C4-2B (cell line): Measurements from ENCODE around the gene DENND2A.
A peak's percentile ranks its signal among the peaks of the same experiment; 100 is the strongest.
"Not testable (repeated sequence)": the region's sequence is repeated elsewhere in the genome, so short reads cannot be mapped to it uniquely, and the experiment has no call there.

Experiments
- H3K27ac ChIP-seq: fragments of 450-650 bp; 2 replicates; pipeline ENCODE4 v1.5.1; 2017
- ZFX ChIP-seq: fragments of 450-650 bp; IDR thresholded peaks from 2 replicates; pipeline ENCODE4 v1.6.1; 2017
- TF ChIP-seq, protein P1 (sequence below): fragments of 450-650 bp; conservative IDR thresholded peaks from 2 replicates; pipeline ENCODE4 v1.5.1; 2017; ENCODE audit warnings: mild to moderate bottlenecking

The DENND2A gene

DNA sequence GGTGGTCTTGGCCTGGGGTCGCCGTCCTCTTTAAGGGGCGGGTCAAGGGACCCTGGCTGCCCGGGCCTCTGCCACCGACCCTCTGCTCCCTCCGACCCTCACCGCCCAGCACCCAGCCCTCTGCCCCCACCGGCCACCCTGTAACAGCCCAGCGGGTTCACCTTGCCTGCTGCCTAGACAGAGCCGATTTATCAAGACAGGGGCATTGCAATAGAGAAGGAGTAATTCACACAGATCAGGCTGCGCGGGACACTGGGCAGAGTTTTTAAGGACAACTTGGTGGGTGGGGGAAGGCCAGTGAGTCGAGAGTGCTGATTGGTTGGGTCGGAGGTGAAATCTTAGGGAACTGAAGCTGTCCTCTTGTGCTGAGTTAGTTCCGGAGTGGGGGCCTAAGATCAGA, 31.4 kb upstream of the DENND2A start:
- TF ChIP-seq, protein P1, sequence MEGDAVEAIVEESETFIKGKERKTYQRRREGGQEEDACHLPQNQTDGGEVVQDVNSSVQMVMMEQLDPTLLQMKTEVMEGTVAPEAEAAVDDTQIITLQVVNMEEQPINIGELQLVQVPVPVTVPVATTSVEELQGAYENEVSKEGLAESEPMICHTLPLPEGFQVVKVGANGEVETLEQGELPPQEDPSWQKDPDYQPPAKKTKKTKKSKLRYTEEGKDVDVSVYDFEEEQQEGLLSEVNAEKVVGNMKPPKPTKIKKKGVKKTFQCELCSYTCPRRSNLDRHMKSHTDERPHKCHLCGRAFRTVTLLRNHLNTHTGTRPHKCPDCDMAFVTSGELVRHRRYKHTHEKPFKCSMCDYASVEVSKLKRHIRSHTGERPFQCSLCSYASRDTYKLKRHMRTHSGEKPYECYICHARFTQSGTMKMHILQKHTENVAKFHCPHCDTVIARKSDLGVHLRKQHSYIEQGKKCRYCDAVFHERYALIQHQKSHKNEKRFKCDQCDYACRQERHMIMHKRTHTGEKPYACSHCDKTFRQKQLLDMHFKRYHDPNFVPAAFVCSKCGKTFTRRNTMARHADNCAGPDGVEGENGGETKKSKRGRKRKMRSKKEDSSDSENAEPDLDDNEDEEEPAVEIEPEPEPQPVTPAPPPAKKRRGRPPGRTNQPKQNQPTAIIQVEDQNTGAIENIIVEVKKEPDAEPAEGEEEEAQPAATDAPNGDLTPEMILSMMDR = no peak
- TF ChIP-seq ZFX = no peak

DNA sequence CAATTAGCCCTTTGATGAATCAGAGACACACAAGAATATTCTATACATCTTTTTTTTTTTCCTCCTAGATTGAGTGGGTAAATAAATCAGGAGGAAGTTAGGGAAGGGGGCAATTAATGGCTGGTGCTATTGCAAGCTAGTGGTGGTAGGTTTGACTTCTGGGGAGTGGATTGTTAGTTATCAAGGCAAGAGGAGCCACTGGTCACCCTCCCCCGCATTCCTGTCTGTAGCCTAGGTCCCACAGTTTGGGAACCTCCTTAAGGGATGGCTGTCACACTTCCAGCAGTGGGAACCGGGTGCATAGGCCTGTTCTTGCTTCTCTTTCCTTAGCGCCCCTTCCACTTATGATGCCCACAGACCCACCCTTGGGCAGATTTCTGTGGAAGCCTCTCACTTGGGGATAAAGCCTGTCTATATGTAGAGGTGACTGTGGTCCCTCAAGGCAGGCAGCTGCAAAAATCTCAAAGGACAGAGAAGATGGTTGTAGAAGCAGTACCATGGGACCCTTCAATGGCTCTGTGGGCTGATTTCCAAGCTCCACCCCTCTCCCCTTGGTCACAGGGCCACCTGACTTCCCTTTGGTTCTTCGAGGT, 29.8 kb upstream of the DENND2A start:
- no peak for TF ChIP-seq ZFX
- TF ChIP-seq, protein P1 = no peak
- H3K27ac ChIP-seq = no peak overlapping the region

More for the DNA sequence above, 31.4 kb upstream of the DENND2A start:
- no peak overlapping the region for H3K27ac ChIP-seq

DNA sequence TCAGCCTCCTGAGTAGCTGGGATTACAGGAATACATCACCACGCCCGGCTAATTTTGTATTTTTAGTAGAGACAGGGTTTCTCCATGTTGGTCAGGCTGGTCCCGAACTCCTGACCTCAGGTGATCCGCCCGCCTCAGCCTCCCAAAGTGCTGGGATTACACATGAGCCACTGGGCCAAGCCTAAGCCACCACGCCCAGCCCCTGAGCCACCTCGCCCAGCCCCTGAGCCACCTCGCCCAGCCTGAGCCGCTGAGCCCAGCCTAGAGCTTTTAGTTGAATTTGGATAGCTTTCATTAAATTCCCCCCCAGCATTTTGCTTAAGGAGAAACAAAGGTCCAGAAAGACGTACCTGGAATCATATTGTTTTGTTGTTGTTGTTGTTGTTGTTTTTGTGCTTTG, 29.2 kb upstream of the DENND2A start:
- not testable (repeated sequence) for H3K27ac ChIP-seq

DNA sequence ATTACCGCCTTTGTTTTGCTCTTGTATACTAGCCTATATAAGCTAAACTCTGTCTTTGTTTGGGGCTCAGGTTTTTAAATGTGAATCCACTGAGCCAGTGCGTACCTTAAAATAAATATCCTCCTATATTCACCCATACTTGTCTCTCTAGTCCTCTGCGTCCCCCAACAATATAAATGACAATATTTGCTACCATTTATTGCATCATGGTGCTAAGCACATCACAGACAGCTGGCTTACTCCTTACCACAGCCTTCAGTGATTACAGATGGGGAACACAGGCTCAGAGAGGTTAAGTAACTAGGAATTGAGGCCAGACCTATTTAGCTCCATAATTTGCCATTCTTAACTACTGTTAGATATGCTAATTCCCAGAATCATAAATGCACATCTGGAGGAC, 28.7 kb upstream of the DENND2A start:
- no peak overlapping the region for H3K27ac ChIP-seq
- no peak for TF ChIP-seq ZFX
- TF ChIP-seq, protein P1 = no peak

DNA sequence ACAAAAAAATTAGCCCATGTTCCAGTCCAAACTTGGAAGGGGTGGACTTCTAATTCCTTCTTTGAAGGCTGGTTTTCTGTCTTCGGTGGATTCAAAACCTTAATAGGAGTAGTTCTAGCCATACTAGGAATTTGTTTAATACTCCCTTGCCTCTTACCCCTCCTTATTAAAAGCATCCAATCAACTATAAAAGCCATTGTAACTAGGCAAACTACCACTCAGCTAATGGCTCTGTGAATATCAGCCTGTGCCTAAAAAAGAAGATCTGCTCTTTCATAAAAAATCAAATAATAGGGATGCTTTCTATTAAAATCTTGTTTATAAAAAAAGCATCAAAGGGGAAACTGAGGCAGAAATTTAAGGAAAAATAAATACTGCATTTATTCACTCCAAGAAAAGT, 28.0 kb upstream of the DENND2A start:
- TF ChIP-seq, protein P1 = no peak
- no peak for TF ChIP-seq ZFX

DNA sequence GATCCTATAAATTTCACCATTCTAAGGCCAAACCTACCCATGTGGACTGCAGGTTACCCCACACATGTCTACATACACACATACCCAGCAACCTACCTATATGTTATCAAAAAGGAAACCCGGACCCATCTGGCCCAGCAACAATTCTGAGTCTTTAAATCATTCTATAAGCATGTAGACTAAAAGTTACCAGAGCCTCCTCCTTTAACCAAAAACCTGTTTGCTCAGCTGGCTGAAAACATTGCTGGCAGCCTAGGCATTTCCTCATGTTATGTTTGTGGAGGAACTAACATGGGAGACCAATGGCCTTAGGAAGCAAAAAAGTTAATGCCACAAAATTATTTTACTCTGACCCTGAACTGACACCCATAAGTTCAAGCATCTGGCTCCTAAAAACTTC, 26.9 kb upstream of the DENND2A start:
- no peak for TF ChIP-seq ZFX
- TF ChIP-seq, protein P1 = no peak
- peak overlapping the region; percentile 39; the same call in 1 of the 2 replicates for H3K27ac ChIP-seq

More for the DNA sequence above, 28.0 kb upstream of the DENND2A start:
- no peak overlapping the region for H3K27ac ChIP-seq

DNA sequence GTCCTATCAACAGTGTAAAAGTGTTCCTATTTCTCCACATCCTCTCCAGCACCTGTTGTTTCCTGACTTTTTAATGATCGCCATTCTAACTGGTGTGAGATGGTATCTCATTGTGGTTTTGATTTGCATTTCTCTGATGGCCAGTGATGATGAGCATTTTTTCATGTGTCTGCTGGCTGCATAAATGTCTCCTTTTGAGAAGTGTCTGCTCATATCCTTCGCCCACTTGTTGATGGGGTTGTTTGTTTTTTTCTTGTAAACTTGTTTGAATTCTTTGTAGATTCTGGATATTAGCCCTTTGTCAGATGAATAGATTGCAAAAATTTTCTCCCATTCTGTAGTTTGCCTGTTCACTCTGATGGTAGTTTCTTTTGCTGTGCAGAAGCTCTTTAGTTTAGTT, 22.3 kb upstream of the DENND2A start:
- H3K27ac ChIP-seq = not testable (repeated sequence)

DNA sequence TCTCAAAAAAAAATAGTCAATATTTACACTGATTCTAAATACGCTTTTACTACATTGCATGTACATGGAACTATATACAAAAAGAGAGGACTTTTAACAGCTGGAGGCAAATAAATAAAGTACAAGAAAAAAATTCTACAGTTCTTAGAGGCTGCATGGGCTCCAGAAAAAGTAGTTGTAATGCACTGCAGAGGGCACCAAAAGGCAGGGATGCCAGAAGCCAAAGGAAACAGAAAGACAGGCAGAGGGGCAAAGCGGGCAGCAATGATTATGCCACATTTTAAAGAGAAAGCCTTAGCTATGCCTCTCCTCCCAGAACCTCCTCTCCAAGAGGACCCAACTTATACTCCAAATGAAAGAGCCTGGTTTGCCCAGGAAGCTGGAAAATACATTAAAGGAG, 20.5 kb upstream of the DENND2A start:
- H3K27ac ChIP-seq = no peak overlapping the region
- TF ChIP-seq, protein P1 = no peak; the same call in 1 of the 2 replicates
- no peak for TF ChIP-seq ZFX

DNA sequence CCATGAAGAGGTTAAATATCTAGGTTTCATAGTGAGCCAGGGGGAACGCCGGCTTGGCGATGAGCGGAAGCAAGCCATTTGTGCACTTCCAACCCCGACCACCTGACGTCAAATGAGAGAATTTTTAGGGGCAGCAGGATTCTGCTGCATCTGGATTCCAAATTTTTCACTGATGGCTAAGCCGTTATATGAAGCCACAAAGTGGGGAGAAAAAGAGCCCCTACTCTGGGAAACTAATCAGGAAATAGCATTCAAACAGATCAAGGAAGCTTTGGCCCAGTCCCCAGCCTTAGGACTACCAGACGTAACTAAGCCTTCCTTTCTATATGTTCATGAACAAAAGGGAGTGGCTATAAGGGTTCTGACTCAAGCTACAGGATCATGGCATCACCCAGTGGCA, 19.2 kb upstream of the DENND2A start:
- no peak overlapping the region for H3K27ac ChIP-seq
- TF ChIP-seq, protein P1 = no peak
- no peak for TF ChIP-seq ZFX
